ENCODE data around the gene C2CD2. TPM values are rescaled to one million over a fixed set of nuclear protein-coding genes. Genes with fewer than 3 reads are reported as not detected.

C2CD2 gene
- total and polyA plus RNA-seq, 2 of the 8 experiments (the other 6 are each of a cell fraction or from before 2014, with no cell fraction given) = 10.4 to 13.0 TPM

DNA sequence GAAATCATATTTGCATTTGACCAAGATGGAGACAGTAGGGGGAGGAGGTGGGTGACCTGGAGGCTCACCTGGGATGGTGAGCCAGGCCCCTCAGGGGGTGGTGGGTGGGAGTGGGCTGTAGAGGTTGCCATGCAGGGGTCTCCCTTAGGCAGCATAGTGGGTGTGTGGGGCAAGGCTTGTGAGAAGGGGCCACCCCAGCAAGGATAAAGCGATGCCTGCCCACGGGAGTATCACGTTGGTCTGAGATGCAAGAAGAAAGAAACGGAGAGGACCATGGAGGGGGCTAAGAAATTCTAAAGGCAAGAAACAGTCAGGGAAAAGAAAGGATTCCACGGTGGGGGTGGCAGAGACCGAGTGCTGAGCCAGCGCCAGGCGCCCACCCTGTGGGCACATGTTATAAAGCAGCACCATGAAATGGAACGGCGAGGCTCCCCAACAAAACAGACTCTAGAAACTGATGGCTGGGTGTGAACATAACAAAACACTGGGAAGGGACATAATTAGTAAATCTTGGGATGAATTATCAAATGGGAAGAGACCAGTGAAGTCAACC, 11.7 kb upstream of the C2CD2 start:
- Histone ChIP-seq H4K91ac (replicated peaks; ENCODE audit: insufficient read length, low read length) (no peak overlapping the region), H3K9me3 (ENCODE audit: insufficient read depth in 2 of 2, low read depth in 1 of 2, low read length in 1 of 2) (no peaks in the 10 kb centered on the region), H2BK5ac (ENCODE audit: low read depth, low read length) (no peak overlapping the region), H3K4ac (replicated peaks; ENCODE audit: insufficient read length, low read depth, low read length) (no peak overlapping the region), H3K4me2 (ENCODE audit: insufficient read depth in 1 of 2, low read depth in 2 of 2, low read length in 2 of 2) (no peak overlapping the region), H3K9ac (replicated peaks in 1 of 4; ENCODE audit: extremely low read depth in 1 of 4, low read depth in 3 of 4, low read length in 3 of 4) (no peak overlapping the region), H3K14ac (ENCODE audit: insufficient read length) (no peak overlapping the region), H3K23me2 (ENCODE audit: low read depth, low read length) (no peaks in the 10 kb centered on the region), H2BK12ac (ENCODE audit: low read depth, low read length) (no peak overlapping the region), H3K4me3 (ENCODE audit: extremely low read depth in 1 of 4, insufficient read depth in 2 of 4, low read depth in 3 of 4, low read length in 4 of 4) (no peak overlapping the region), H4K8ac (ENCODE audit: extremely low read depth, insufficient read depth, low read length) (no peak overlapping the region; the same call in 1 of the 2 replicates), H3K79me1 (ENCODE audit: low read depth, low read length) (no peaks in the 10 kb centered on the region), H2AFZ (ENCODE audit: low read length) (no peak overlapping the region), H4K5ac (ENCODE audit: insufficient read length, low read depth, low read length) (no peak overlapping the region), H3K23ac (ENCODE audit: insufficient read length) (no peak overlapping the region), H2BK20ac (ENCODE audit: low read length) (no peak overlapping the region), H3K18ac (ENCODE audit: extremely low read depth, low read length) (no peak overlapping the region), H3K27me3 (replicated peaks in 1 of 4; ENCODE audit: control insufficient read depth in 3 of 4, extremely low read depth in 1 of 4, insufficient read depth in 3 of 4, low read length in 3 of 4) (no peaks in the 10 kb centered on the region), H3K79me2 (ENCODE audit: control insufficient read depth in 1 of 2, insufficient read depth in 2 of 2, low read length in 2 of 2) (no peaks in the 10 kb centered on the region), H2BK120ac (replicated peaks; ENCODE audit: low read depth, low read length) (no peak overlapping the region), H3K4me1 (replicated peaks in 1 of 4; ENCODE audit: control insufficient read depth in 3 of 4, insufficient read depth in 4 of 4, low read length in 3 of 4) (peaks cover 1 to 10% (median 3%) of the 10 kb centered on the region in 4 experiments; a peak in 6 of 7 replicates), H2BK15ac (ENCODE audit: low read length) (no peak overlapping the region), H4K20me1 (replicated peaks in 1 of 2; ENCODE audit: control insufficient read depth in 1 of 2, insufficient read depth in 2 of 2, low read length in 2 of 2) (no peaks in the 10 kb centered on the region), H3K36me3 (ENCODE audit: control insufficient read depth in 2 of 4, insufficient read depth in 4 of 4, low read length in 3 of 4) (no peaks in the 10 kb centered on the region), H3K56ac (replicated peaks; ENCODE audit: insufficient read length, low read depth, low read length) (no peak overlapping the region), H2AK5ac (ENCODE audit: low read depth, low read length) (no peak overlapping the region), H3K27ac (ENCODE audit: low read depth, low read length) (no peak overlapping the region)
- ChIA-PET POLR2A (ENCODE audit: partially characterized antibody) (no interaction called here), CTCF (ENCODE audit: partially characterized antibody) (interaction anchor here (1.2 to 1.3 kb wide), 2 partner anchors 13 to 79 kb away, joined by 3 read pairs; no protein-coding TSS in a partner anchor)
- FAIRE-seq (no peak), DNase-seq (ENCODE audit: low read depth in 1 of 2, low spot score in 2 of 2) (no peak)
- 90% methylated on average over 10 of the region's 10 CpGs; no CpG with 5 or more reads in 1 of the 2 experiments for WGBS, 2 experiments (ENCODE audit: extremely low coverage in 1 of 2, insufficient coverage in 1 of 2, insufficient read length in 1 of 2, insufficient replicate concordance in 2 of 2, low coverage in 1 of 2, low lambda C conversion rate in 2 of 2, missing lambda C conversion rate in 1 of 2)
- no peak for TF ChIP-seq TBP (IDR thresholded peaks at IDR 0.05; ENCODE audit: low read depth, low read length)
- TF ChIP-seq ASH2L (IDR thresholded peaks at IDR 0.05; ENCODE audit: low read length) = no peak
- no peak for TF ChIP-seq RAD21 (IDR thresholded peaks at IDR 0.05 in 1 of 2, conservative IDR thresholded peaks at IDR 0.05 in 1 of 2; ENCODE audit: low read depth in 2 of 2, low read length in 2 of 2)
- TF ChIP-seq HDAC6 (IDR thresholded peaks at IDR 0.05; ENCODE audit: low read depth, low read length) = no peak
- TF ChIP-seq RXRA (IDR thresholded peaks at IDR 0.05; ENCODE audit: insufficient read depth, low read depth, low read length) = no peak
- TF ChIP-seq RNF2 (IDR thresholded peaks at IDR 0.05; ENCODE audit: borderline replicate concordance, low read depth, low read length, missing control alignments, poor library complexity, severe bottlenecking) = no peak
- TF ChIP-seq, protein P1, sequence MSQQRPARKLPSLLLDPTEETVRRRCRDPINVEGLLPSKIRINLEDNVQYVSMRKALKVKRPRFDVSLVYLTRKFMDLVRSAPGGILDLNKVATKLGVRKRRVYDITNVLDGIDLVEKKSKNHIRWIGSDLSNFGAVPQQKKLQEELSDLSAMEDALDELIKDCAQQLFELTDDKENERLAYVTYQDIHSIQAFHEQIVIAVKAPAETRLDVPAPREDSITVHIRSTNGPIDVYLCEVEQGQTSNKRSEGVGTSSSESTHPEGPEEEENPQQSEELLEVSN (IDR thresholded peaks at IDR 0.05) = no peak
- no peak for TF ChIP-seq MAFK (IDR thresholded peaks at IDR 0.05; ENCODE audit: low read depth, low read length)
- TF ChIP-seq YY1 (IDR thresholded peaks at IDR 0.05; ENCODE audit: low read depth, low read length) = no peak
- TF ChIP-seq BCL11A (IDR thresholded peaks at IDR 0.05; ENCODE audit: low read depth in 2 of 2, low read length in 2 of 2) = no peak
- TF ChIP-seq FOSL1 (IDR thresholded peaks at IDR 0.05; ENCODE audit: insufficient read depth, low read depth, low read length) = no peak
- TF ChIP-seq TAF7 (optimal IDR thresholded peaks at IDR 0.05; ENCODE audit: borderline replicate concordance, low read depth, low read length) = no peak
- TF ChIP-seq BACH1 (IDR thresholded peaks at IDR 0.05; ENCODE audit: low read length) = no peak
